Activated B cell treated with CpG ODN at 0.5 μM for 24 hours (primary cell): Measurements from ENCODE around the gene OR10Z1. TPM values are rescaled to one million over a fixed set of nuclear protein-coding genes. Genes with fewer than 3 reads are reported as not detected.
A peak's percentile ranks its signal among the peaks of the same experiment; 100 is the strongest.

Source experiments
- ATAC-seq: fragments of 200-7000 bp; cut with Tn5 transposase; one replicate; pipeline ENCODE4 v1.10.0; 2021; ENCODE audit warnings: low read depth, mild to moderate bottlenecking, moderate library complexity
- CTCF ChIA-PET: fragments of 350-600 bp; sonication (Branson Sonifier 250); formaldehyde crosslinking; loops from one replicate; lab custom pipeline; 2021; ENCODE audit warnings: antibody characterized with exemption; lab: Charles Lee
- POLR2A ChIA-PET: fragments of 350-600 bp; sonication (Branson Sonifier 250); formaldehyde crosslinking; loops from one replicate; lab custom pipeline; 2021; ENCODE audit warnings: antibody characterized with exemption; lab: Charles Lee
- DNase-seq: peaks from one replicate; pipeline ENCODE4 v3.0.0; 2022
- H3K27ac Mint-ChIP-seq: one replicate; pipeline ENCODE4 v1.8.0; 2020; ENCODE audit warnings: mixed read lengths
- H3K27me3 Mint-ChIP-seq: one replicate; pipeline ENCODE4 v1.8.0; 2021; ENCODE audit warnings: mixed read lengths
- H3K36me3 Mint-ChIP-seq: one replicate; pipeline ENCODE4 v1.8.0; 2021; ENCODE audit warnings: low read depth, mixed read lengths
- H3K4me1 Mint-ChIP-seq: one replicate; pipeline ENCODE4 v1.8.0; 2021; ENCODE audit warnings: mixed read lengths
- H3K4me3 Mint-ChIP-seq: one replicate; pipeline ENCODE4 v1.8.0; 2020; ENCODE audit warnings: mild to moderate bottlenecking, mixed read lengths
- H3K9me3 Mint-ChIP-seq: one replicate; pipeline ENCODE4 v1.8.0; 2020; ENCODE audit warnings: mixed read lengths
- CTCF ChIP-seq: fragments of 200-600 bp; IDR thresholded peaks from one replicate; pipeline ENCODE4 v1.8.0; 2022; ENCODE audit warnings: antibody characterized with exemption, mild to moderate bottlenecking
- intact Hi-C: fragments of 100-400 bp; cut with micrococcal nuclease; formaldehyde crosslinking; loops from one replicate; pipeline ENCODE4 v1.15.1; 2024
- total RNA-seq: library from RNA; stranded (reverse); gene quantifications from 2 replicates; pipeline ENCODE4 v1.2.3, GENCODE V29; 2022

Gene OR10Z1
- total RNA-seq, 1 donor from 2014 or later: not detected

- CTCF ChIA-PET: no interaction called here
- H3K9me3 Mint-ChIP-seq: no peaks in the 10 kb centered on the region
- ATAC-seq (no peak), DNase-seq (no peak)
- POLR2A ChIA-PET: no interaction called here
- intact Hi-C loops: no loop called here
- no peaks in the 10 kb centered on the region for H3K36me3 Mint-ChIP-seq
- no peaks in the 10 kb centered on the region for H3K27me3 Mint-ChIP-seq
- no peak overlapping the region for H3K4me3 Mint-ChIP-seq
- H3K27ac Mint-ChIP-seq: no peak overlapping the region
- TF ChIP-seq CTCF: no peak
- no peaks in the 10 kb centered on the region for H3K4me1 Mint-ChIP-seq
Measured at GRCh38 chr1:158638904-158639303, 33.8 kb downstream of the OR10Z1 start.

GRCh38 chr1:158644449-158644848 lies 39.4 kb downstream of the OR10Z1 start:
- H3K4me3 Mint-ChIP-seq: no peak overlapping the region
- H3K4me1 Mint-ChIP-seq: peaks cover 25% of the 10 kb centered on the region
- CTCF ChIA-PET: no interaction called here
- POLR2A ChIA-PET: no interaction called here
- H3K9me3 Mint-ChIP-seq: no peaks in the 10 kb centered on the region
- H3K36me3 Mint-ChIP-seq: no peaks in the 10 kb centered on the region
- intact Hi-C loops: no loop called here
- DNase-seq (no peak), ATAC-seq (no peak)
- TF ChIP-seq CTCF: no peak
- H3K27me3 Mint-ChIP-seq: no peaks in the 10 kb centered on the region
- H3K27ac Mint-ChIP-seq: no peak overlapping the region

GRCh38 chr1:158646465-158646864 lies 41.4 kb downstream of the OR10Z1 start:
- ATAC-seq: no peak
- intact Hi-C loops: no loop called here
- no peak for DNase-seq
- no peak for TF ChIP-seq CTCF
- ChIA-PET POLR2A (no interaction called here), CTCF (no interaction called here)
- no peaks in the 10 kb centered on the region for H3K9me3 Mint-ChIP-seq
- no peaks in the 10 kb centered on the region for H3K36me3 Mint-ChIP-seq
- H3K4me3 Mint-ChIP-seq: peak overlapping the region; percentile 13
- no peaks in the 10 kb centered on the region for H3K27me3 Mint-ChIP-seq
- H3K4me1 Mint-ChIP-seq: peaks cover 25% of the 10 kb centered on the region
- H3K27ac Mint-ChIP-seq: no peak overlapping the region

GRCh38 chr1:158649052-158649451 lies 44.0 kb downstream of the OR10Z1 start:
- ChIA-PET CTCF (interaction anchor here (1.5 kb wide), 1 partner anchor 445 kb away, joined by 5 read pairs; no protein-coding TSS in a partner anchor), POLR2A (no interaction called here)
- Mint-ChIP-seq H3K27me3 (no peaks in the 10 kb centered on the region), H3K9me3 (no peaks in the 10 kb centered on the region), H3K4me1 (peaks cover 40% of the 10 kb centered on the region), H3K36me3 (no peaks in the 10 kb centered on the region), H3K4me3 (no peak overlapping the region), H3K27ac (no peak overlapping the region)
- intact Hi-C loops: no loop called here
- TF ChIP-seq CTCF: no peak
- DNase-seq: no peak
- ATAC-seq: no peak

- CTCF ChIA-PET: no interaction called here
- TF ChIP-seq CTCF: no peak
- Mint-ChIP-seq H3K4me1 (peaks cover 29% of the 10 kb centered on the region), H3K9me3 (no peaks in the 10 kb centered on the region), H3K36me3 (no peaks in the 10 kb centered on the region), H3K27ac (no peak overlapping the region), H3K4me3 (no peak overlapping the region), H3K27me3 (peaks cover 4% of the 10 kb centered on the region)
- DNase-seq (no peak), ATAC-seq (no peak)
- POLR2A ChIA-PET: no interaction called here
- intact Hi-C loops: no loop called here
Measured at GRCh38 chr1:158652721-158653334, 47.8 kb downstream of the OR10Z1 start.
